Colonic mucosa (tissue), 4 donors: ENCODE results near the gene EXOC4. TPM values are rescaled to one million over a fixed set of nuclear protein-coding genes. Genes with fewer than 3 reads are reported as not detected.
"Not testable (repeated sequence)": the region's sequence is repeated elsewhere in the genome, so short reads cannot be mapped to it uniquely, and the experiment has no call there.

ENCODE experiments used
- DNase-seq: peaks from one replicate; pipeline ENCODE4 v3.0.0-alpha.2; 2020
- H3K27ac ChIP-seq: fragments of 200-600 bp; one replicate; pipeline ENCODE4 v1.8.0; 2021
- H3K27me3 ChIP-seq: fragments of 200-600 bp; one replicate; pipeline ENCODE4 v1.8.0; 2021
- H3K36me3 ChIP-seq: fragments of 200-600 bp; one replicate; pipeline ENCODE4 v1.8.0; 2021
- H3K4me1 ChIP-seq: fragments of 200-600 bp; one replicate; pipeline ENCODE4 v1.8.0; 2021; ENCODE audit warnings: mild to moderate bottlenecking
- H3K4me3 ChIP-seq: fragments of 200-600 bp; one replicate; pipeline ENCODE4 v1.8.0; 2021
- H3K9ac ChIP-seq, 2 donors: one replicate each; pipeline ENCODE4 v1.7.0; 2013; ENCODE audit warnings: control low read depth in 2 of 2, low read depth in 2 of 2, low read length in 2 of 2
- H3K9me3 ChIP-seq: fragments of 200-600 bp; one replicate; pipeline ENCODE4 v1.8.0; 2021
- CTCF ChIP-seq: fragments of 200-600 bp; IDR thresholded peaks from one replicate; pipeline ENCODE4 v1.8.0; 2022; ENCODE audit warnings: antibody characterized with exemption, mild to moderate bottlenecking
- intact Hi-C: fragments of 100-400 bp; cut with DNase I; formaldehyde crosslinking; loops from one replicate; pipeline ENCODE4 v1.14.1; 2022
- total RNA-seq, 2 donors: library from RNA; stranded (reverse); fragmentation: NEBNext Ultra II Directional in 1 of 2; extraction: Animal tissue kit (Norgen Biotek cat#: 25700) in 1 of 2; gene quantifications; one replicate each; pipeline ENCODE4 v1.2.1, GENCODE V29; 2021
- donor health status: healthy.
- donor health status: DM: no; HTN: no; CAD: no.
- donor health status: DM: no; HTN: no; CAD: no.

Gene EXOC4
- total RNA-seq: 10 to 100 TPM; 61.1 to 73.3 TPM

GRCh38 chr7:133252858-133253518, at the start of gene EXOC4:
EXOC4 (plus strand) TSS chr7:133253078.
- Histone ChIP-seq H3K9ac (peak within 1 kb of the TSS; percentile 81 to 89), H3K36me3 (no peaks in the 10 kb centered on the region), H3K27me3 (no peaks in the 10 kb centered on the region), H3K4me1 (peaks cover 3% of the 10 kb centered on the region), H3K9me3 (no peaks in the 10 kb centered on the region), H3K4me3 (peak within 1 kb of the TSS; percentile 79), H3K27ac (peak within 1 kb of the TSS; percentile 38)
- intact Hi-C loops: no loop called here
- peak; percentile 96 for DNase-seq
- TF ChIP-seq CTCF: no peak

GRCh38 chr7:133203490-133203889, 49.4 kb upstream of the EXOC4 start:
- Histone ChIP-seq H3K9me3 (no peaks in the 10 kb centered on the region), H3K27me3 (no peaks in the 10 kb centered on the region), H3K27ac (no peak overlapping the region), H3K4me1 (no peaks in the 10 kb centered on the region), H3K36me3 (no peaks in the 10 kb centered on the region), H3K4me3 (no peak overlapping the region), H3K9ac (no peak overlapping the region)
- TF ChIP-seq CTCF: no peak
- DNase-seq: no peak
- intact Hi-C loops: no loop called here

GRCh38 chr7:133207687-133208086, 45.2 kb upstream of the EXOC4 start:
- no peak for DNase-seq
- Histone ChIP-seq H3K36me3 (no peaks in the 10 kb centered on the region), H3K4me1 (no peaks in the 10 kb centered on the region), H3K27ac (no peak overlapping the region), H3K9ac (no peak overlapping the region), H3K27me3 (no peaks in the 10 kb centered on the region), H3K9me3 (no peaks in the 10 kb centered on the region), H3K4me3 (no peak overlapping the region)
- TF ChIP-seq CTCF: no peak
- intact Hi-C loops: no loop called here

DNA sequence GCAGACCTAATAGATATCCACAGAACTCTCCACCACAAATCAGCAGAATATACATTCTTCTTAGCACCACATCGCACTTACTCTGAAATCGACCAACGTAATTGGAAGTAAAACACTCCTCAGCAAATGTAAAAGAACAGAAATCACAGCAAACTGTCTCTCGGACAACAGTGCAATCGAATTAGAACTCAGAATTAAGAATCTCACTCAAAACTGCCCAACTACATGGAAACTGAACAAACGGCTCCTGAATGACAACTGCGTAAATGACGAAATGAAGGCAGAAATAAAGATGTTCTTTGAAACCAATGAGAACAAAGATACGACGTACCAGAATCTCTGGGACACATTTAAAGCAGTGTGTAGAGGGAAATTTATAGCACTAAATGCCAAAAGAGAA, 42.1 kb upstream of the EXOC4 start:
- H3K27me3 ChIP-seq, H3K27ac ChIP-seq, intact Hi-C loops, H3K4me3 ChIP-seq, H3K9ac ChIP-seq, H3K4me1 ChIP-seq, DNase-seq, H3K9me3 ChIP-seq, H3K36me3 ChIP-seq: not testable (repeated sequence)

DNA sequence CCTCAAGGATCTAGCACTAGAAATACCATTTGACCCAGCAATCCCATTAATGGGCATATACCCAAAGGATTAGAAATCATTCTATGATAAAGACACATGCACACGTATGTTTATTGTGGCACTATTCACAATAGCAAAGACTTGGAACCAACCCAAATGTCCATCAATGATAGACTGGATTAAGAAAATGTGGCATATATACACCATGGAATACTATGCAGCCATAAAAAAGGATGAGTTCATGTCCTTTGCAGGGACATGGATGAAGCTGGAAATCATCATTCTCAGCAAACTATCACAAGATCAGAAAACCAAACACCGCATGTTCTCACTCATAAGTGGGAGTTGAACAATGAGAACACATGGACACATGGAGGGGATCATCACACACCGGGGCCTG, 39.1 kb upstream of the EXOC4 start:
- H3K4me1 ChIP-seq, intact Hi-C loops, DNase-seq, H3K9ac ChIP-seq, H3K27me3 ChIP-seq, H3K36me3 ChIP-seq, H3K4me3 ChIP-seq, H3K9me3 ChIP-seq, H3K27ac ChIP-seq: not testable (repeated sequence)

- no peaks in the 10 kb centered on the region for H3K4me1 ChIP-seq
- H3K27me3 ChIP-seq: no peaks in the 10 kb centered on the region
- DNase-seq: no peak
- intact Hi-C loops: no loop called here
- no peaks in the 10 kb centered on the region for H3K36me3 ChIP-seq
- H3K9ac ChIP-seq: no peak overlapping the region
- TF ChIP-seq CTCF: no peak
- no peaks in the 10 kb centered on the region for H3K9me3 ChIP-seq
- H3K4me3 ChIP-seq: no peak overlapping the region
- no peak overlapping the region for H3K27ac ChIP-seq
Observed at GRCh38 chr7:133217773-133218172, 35.1 kb upstream of the EXOC4 start.
